GM18498 (cell line): ENCODE measurements around the gene MINK1.

ENCODE experiments used
- ATAC-seq: cut with Tn5 transposase; IDR thresholded peaks from one replicate; pipeline ENCODE4 v1.9.1; 2021; ENCODE audit warnings: mild to moderate bottlenecking, moderate library complexity; ENCODE audit not compliant: unreplicated experiment

Gene MINK1

GRCh38 chr17:4810696-4811290 lies 22.3 kb upstream of the MINK1 start:
- no peak for ATAC-seq

GRCh38 chr17:4811471-4811870 lies 21.7 kb upstream of the MINK1 start:
- no peak for ATAC-seq

- ATAC-seq, result no peak
These were observed 20.4 kb upstream of the MINK1 start for GRCh38 chr17:4812690-4813089.

GRCh38 chr17:4815043-4815675 lies 18.0 kb upstream of the MINK1 start:
- ATAC-seq, result no peak

GRCh38 chr17:4816826-4817225 lies 16.3 kb upstream of the MINK1 start:
- no peak for ATAC-seq

- ATAC-seq, result no peak
These were observed 14.9 kb upstream of the MINK1 start for GRCh38 chr17:4818276-4818675.

GRCh38 chr17:4822835-4823234 lies 10.3 kb upstream of the MINK1 start:
- ATAC-seq, result no peak

- no peak for ATAC-seq
These were observed 9.6 kb upstream of the MINK1 start for GRCh38 chr17:4823373-4824089.

- ATAC-seq, result no peak
These were observed 5.7 kb upstream of the MINK1 start for GRCh38 chr17:4827399-4827798.

GRCh38 chr17:4832829-4833177 lies 337 bp upstream of the MINK1 start:
- peak; percentile 21 for ATAC-seq

- ATAC-seq, result no peak
These were observed 971 bp downstream of the MINK1 start for GRCh38 chr17:4833941-4834680.

GRCh38 chr17:4834681-4835020 lies 1.5 kb downstream of the MINK1 start:
- no peak for ATAC-seq

GRCh38 chr17:4836221-4836620 lies 3.1 kb downstream of the MINK1 start:
- no peak for ATAC-seq

GRCh38 chr17:4837471-4838308 lies 4.5 kb downstream of the MINK1 start:
- no peak for ATAC-seq

GRCh38 chr17:4838309-4838785 lies 5.2 kb downstream of the MINK1 start:
- no peak for ATAC-seq

GRCh38 chr17:4839221-4839620 lies 6.1 kb downstream of the MINK1 start:
- no peak for ATAC-seq

- no peak for ATAC-seq
These were observed 7.1 kb downstream of the MINK1 start for GRCh38 chr17:4839965-4840892.

GRCh38 chr17:4840893-4841242 lies 7.7 kb downstream of the MINK1 start:
- no peak for ATAC-seq

GRCh38 chr17:4842376-4842775 lies 9.2 kb downstream of the MINK1 start:
- ATAC-seq, result no peak
